ENCODE measurements around the gene BAIAP2L2. TPM values are rescaled to one million over a fixed set of nuclear protein-coding genes. Genes with fewer than 3 reads are reported as not detected.

BAIAP2L2 gene
- total and polyA plus RNA-seq, 2 of the 4 experiments (the other 2 are of a cell fraction) = 0.18 to 0.46 TPM

DNA sequence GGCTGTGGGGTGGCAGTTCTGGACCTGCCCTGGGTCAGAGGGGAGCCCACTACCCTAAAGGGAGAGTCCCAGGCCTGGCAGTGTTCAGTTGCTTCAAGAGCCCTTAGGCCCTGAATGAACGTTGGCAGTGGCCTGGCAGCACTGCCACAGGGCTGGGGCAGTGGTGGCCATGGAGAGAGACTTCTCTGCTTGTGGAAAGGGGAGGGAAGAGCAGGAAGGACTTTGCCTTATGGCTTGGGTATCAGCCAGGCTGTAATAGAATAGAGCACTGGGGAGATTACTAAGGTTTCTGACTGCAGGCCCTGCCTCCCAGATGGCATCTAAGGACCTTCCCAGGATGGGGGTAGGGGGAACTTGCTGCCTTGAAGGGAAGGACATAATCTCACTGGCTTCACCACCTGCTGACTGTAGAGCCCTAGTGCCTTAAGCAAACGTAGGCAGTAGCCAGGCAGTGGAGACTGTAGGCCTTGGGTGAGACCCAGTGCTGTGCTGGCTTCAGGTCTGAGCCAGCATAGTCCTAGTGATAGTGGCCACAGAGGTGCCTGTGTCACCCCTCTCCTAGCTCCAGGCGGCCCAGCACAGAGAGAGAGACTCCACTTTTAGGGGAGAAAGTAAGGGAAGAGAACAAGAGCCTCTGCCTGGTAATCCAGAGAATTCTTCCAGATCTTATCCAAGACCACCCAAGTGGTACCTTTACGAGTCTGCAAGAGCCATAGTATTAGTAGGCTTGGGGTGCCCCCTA lies 43.5 kb upstream of the BAIAP2L2 start:
- no peak overlapping the region for H2BK15ac ChIP-seq (ENCODE audit: low read depth, low read length)
- no peak overlapping the region for H2BK20ac ChIP-seq (ENCODE audit: low read depth, low read length)
- no peaks in the 10 kb centered on the region; the same call in 1 of the 2 replicates for H3K4me1 ChIP-seq (ENCODE audit: control insufficient read depth, insufficient read depth, low read length)
- H3K4ac ChIP-seq (ENCODE audit: low read depth, low read length) = no peak overlapping the region
- no peak overlapping the region for H3K9ac ChIP-seq (ENCODE audit: low read depth, low read length)
- H4K8ac ChIP-seq (ENCODE audit: low read depth in 2 of 2, low read length in 2 of 2) = no peak overlapping the region
- no peak overlapping the region for H2BK5ac ChIP-seq (ENCODE audit: low read depth, low read length, poor library complexity, severe bottlenecking)
- BruUV-seq (replicated peaks) = no TSS peak
- no peak overlapping the region for H3K23ac ChIP-seq (ENCODE audit: low read depth, low read length)
- H2AK9ac ChIP-seq (replicated peaks; ENCODE audit: low read depth, low read length, poor library complexity) = no peak overlapping the region
- no peak for TF ChIP-seq SMC3 (IDR thresholded peaks at IDR 0.05; ENCODE audit: low read depth, low read length)
- TF ChIP-seq, protein P1, sequence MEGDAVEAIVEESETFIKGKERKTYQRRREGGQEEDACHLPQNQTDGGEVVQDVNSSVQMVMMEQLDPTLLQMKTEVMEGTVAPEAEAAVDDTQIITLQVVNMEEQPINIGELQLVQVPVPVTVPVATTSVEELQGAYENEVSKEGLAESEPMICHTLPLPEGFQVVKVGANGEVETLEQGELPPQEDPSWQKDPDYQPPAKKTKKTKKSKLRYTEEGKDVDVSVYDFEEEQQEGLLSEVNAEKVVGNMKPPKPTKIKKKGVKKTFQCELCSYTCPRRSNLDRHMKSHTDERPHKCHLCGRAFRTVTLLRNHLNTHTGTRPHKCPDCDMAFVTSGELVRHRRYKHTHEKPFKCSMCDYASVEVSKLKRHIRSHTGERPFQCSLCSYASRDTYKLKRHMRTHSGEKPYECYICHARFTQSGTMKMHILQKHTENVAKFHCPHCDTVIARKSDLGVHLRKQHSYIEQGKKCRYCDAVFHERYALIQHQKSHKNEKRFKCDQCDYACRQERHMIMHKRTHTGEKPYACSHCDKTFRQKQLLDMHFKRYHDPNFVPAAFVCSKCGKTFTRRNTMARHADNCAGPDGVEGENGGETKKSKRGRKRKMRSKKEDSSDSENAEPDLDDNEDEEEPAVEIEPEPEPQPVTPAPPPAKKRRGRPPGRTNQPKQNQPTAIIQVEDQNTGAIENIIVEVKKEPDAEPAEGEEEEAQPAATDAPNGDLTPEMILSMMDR (conservative IDR thresholded peaks at IDR 0.05; ENCODE audit: low read depth, low read length) = 0 out of 2 replicates have a peak, but pooled peaks have one; percentile 14
- TF ChIP-seq RAD21 (IDR thresholded peaks at IDR 0.05; ENCODE audit: low read length) = peak; percentile 25; the same call in 1 of the 2 replicates
- H3K4me3 ChIP-seq (ENCODE audit: insufficient read depth, low read depth, low read length) = no peak overlapping the region
- H3K79me1 ChIP-seq (ENCODE audit: low read depth in 1 of 2, low read length in 2 of 2) = no peaks in the 10 kb centered on the region
- H3K56ac ChIP-seq (ENCODE audit: extremely low read depth, insufficient read depth, low read length) = no peak overlapping the region
- H2AK5ac ChIP-seq (ENCODE audit: low read depth, low read length) = no peak overlapping the region
- H3K9me1 ChIP-seq (ENCODE audit: insufficient read depth, low read length) = no peaks in the 10 kb centered on the region
- H2BK120ac ChIP-seq (ENCODE audit: low read depth, low read length) = no peak overlapping the region
- POLR2A ChIA-PET (ENCODE audit: unreplicated experiment) = no interaction called here
- 0% methylated on average over 1 of the region's 4 CpGs; no CpG with 5 or more reads in 1 of the 2 experiments for WGBS, 2 experiments (ENCODE audit: extremely low coverage in 2 of 2, insufficient read length in 1 of 2)
- no peaks in the 10 kb centered on the region for H3K9me3 ChIP-seq (ENCODE audit: control insufficient read depth, insufficient read depth, low read length)
- in situ Hi-C loops (cut with MboI; ENCODE audit: low sequenced_read_pairs) (no loop called here), intact Hi-C loops (cut with micrococcal nuclease) (no loop called here), dilution Hi-C loops (cut with HindIII; ENCODE audit: low sequenced_read_pairs, unreplicated experiment) (no loop called here)
- H3K4me2 ChIP-seq (ENCODE audit: low read depth, low read length) = no peak overlapping the region
- no peak; the same call in 1 of the 2 replicates for ATAC-seq (ENCODE audit: low read depth)
- no peak for DNase-seq
- H2AFZ ChIP-seq (replicated peaks; ENCODE audit: low read length, poor library complexity) = no peak overlapping the region
- CTCF ChIA-PET = no interaction called here
- H3K14ac ChIP-seq (replicated peaks; ENCODE audit: low read depth, low read length) = no peak overlapping the region
- no peak overlapping the region for H4K91ac ChIP-seq (ENCODE audit: insufficient read depth, low read depth, low read length)
- peaks cover 1% of the 10 kb centered on the region; the same call in 1 of the 2 replicates for H3K27me3 ChIP-seq (ENCODE audit: control insufficient read depth, insufficient read depth, low read length)
- no peaks in the 10 kb centered on the region for H3K36me3 ChIP-seq (ENCODE audit: control insufficient read depth, insufficient read depth, low read length)
- H3K18ac ChIP-seq (ENCODE audit: low read depth, low read length) = no peak overlapping the region
- H3K27ac ChIP-seq (ENCODE audit: insufficient read depth, low read length) = no peak overlapping the region
- no peaks in the 10 kb centered on the region for H4K20me1 ChIP-seq (ENCODE audit: insufficient read depth, low read length)
- H4K5ac ChIP-seq (ENCODE audit: low read depth, low read length) = no peak overlapping the region

Data from IMR-90 (cell line).